PC-3 (cell line): Measurements from ENCODE around the gene JAZF1. TPM values are rescaled to one million over a fixed set of nuclear protein-coding genes. Genes with fewer than 3 reads are reported as not detected.

Experiments
- ATAC-seq: fragments of 200-7000 bp; cut with Tn5 transposase; 2 replicates; pipeline ENCODE4 v1.9.1; 2020; ENCODE audit warnings: mild to moderate bottlenecking, moderate library complexity
- BruUV-seq: library from RNA; stranded (reverse); fragments of 400-500 nt; replicated peaks from 2 replicates; lab custom pipeline; 2021; lab: Mats Ljungman, UMichigan
- CTCF ChIA-PET: fragments of 300-600 bp; sonication (Branson Sonifier 250); formaldehyde crosslinking; loops from one replicate; lab custom pipeline; 2022; ENCODE audit warnings: antibody characterized with exemption; lab: Charles Lee
- POLR2A ChIA-PET: fragments of 300-600 bp; sonication (Branson Sonifier 250); formaldehyde crosslinking; loops from one replicate; lab custom pipeline; 2022; ENCODE audit warnings: antibody characterized with exemption; ENCODE audit not compliant: unreplicated experiment; lab: Charles Lee
- DNase-seq: peaks from one replicate; pipeline ENCODE4 v3.0.0-alpha.2; 2015
- H2AFZ ChIP-seq: fragments of 300-600 bp; sonication (generic); 2 replicates; pipeline ENCODE4 v1.6.0; 2016; ENCODE audit warnings: antibody characterized with exemption, low read length
- H3F3A ChIP-seq: fragments of 300-600 bp; sonication (generic); one replicate; pipeline ENCODE4 v1.6.0; 2017; ENCODE audit warnings: antibody characterized with exemption, low read length, control low read depth, mild to moderate bottlenecking; ENCODE audit not compliant: unreplicated experiment
- H3K27ac ChIP-seq: fragments of 300-600 bp; sonication (generic); 2 replicates; pipeline ENCODE4 v1.5.1; 2016; ENCODE audit warnings: mild to moderate bottlenecking, low read length
- H3K27me3 ChIP-seq: fragments of 300-600 bp; sonication (generic); 2 replicates; pipeline ENCODE4 v1.6.1; 2016; ENCODE audit warnings: low read length, mixed read lengths
- H3K36me3 ChIP-seq: fragments of 300-600 bp; sonication (generic); 2 replicates; pipeline ENCODE4 v1.6.1; 2016; ENCODE audit warnings: low read depth, mixed run types, low read length, mixed read lengths
- H3K4me1 ChIP-seq: fragments of 300-600 bp; sonication (generic); 2 replicates; pipeline ENCODE4 v1.5.1; 2016; ENCODE audit warnings: low read length; ENCODE audit not compliant: insufficient read depth
- H3K4me2 ChIP-seq: fragments of 300-600 bp; sonication (generic); 2 replicates; pipeline ENCODE4 v1.6.0; 2016; ENCODE audit warnings: low read length
- H3K4me3 ChIP-seq: fragments of 300-600 bp; sonication (generic); 2 replicates; pipeline ENCODE4 v1.5.1; 2016; ENCODE audit warnings: mild to moderate bottlenecking, low read length, mixed read lengths
- H3K79me2 ChIP-seq: fragments of 300-600 bp; sonication (generic); 2 replicates; pipeline ENCODE4 v1.6.1; 2017; ENCODE audit warnings: low read length, mixed read lengths
- H3K9ac ChIP-seq: fragments of 300-600 bp; sonication (generic); 2 replicates; pipeline ENCODE4 v1.6.0; 2016; ENCODE audit warnings: mild to moderate bottlenecking, low read length
- H3K9me2 ChIP-seq: fragments of 300-600 bp; sonication (generic); replicated peaks from 2 replicates; pipeline ENCODE4 v1.6.1; 2016; ENCODE audit warnings: mixed run types, low read length, mixed read lengths
- H3K9me3 ChIP-seq: fragments of 300-600 bp; sonication (generic); 2 replicates; pipeline ENCODE4 v1.6.1; 2016; ENCODE audit warnings: low read length, mixed read lengths
- H4K20me1 ChIP-seq: fragments of 300-600 bp; sonication (generic); 2 replicates; pipeline ENCODE4 v1.6.1; 2016; ENCODE audit warnings: low read length, mixed read lengths
- CTCF ChIP-seq: fragments of 300-600 bp; sonication (generic); conservative IDR thresholded peaks from 2 replicates; pipeline ENCODE4 v1.5.1; 2017; ENCODE audit warnings: antibody characterized with exemption, low read depth, mild to moderate bottlenecking, low read length
- EZH2 ChIP-seq: fragments of 300-600 bp; sonication (generic); IDR thresholded peaks from one replicate; pipeline ENCODE4 v1.6.1; 2017; ENCODE audit warnings: antibody characterized with exemption, mild to moderate bottlenecking, low read length; ENCODE audit not compliant: unreplicated experiment
- EZH2phosphoT487 ChIP-seq: fragments of 300-600 bp; sonication (generic); IDR thresholded peaks from 2 replicates; pipeline ENCODE4 v1.6.1; 2018; ENCODE audit warnings: mild to moderate bottlenecking, antibody characterized with exemption, low read length, borderline replicate concordance
- intact Hi-C: fragments of 100-400 bp; cut with micrococcal nuclease; formaldehyde crosslinking; loops from 2 replicates; pipeline ENCODE4 v1.9.0; 2023
- total RNA-seq: library from RNA; depleted of rRNA; stranded (reverse); fragments of >200 nt; gene quantifications from 2 replicates; pipeline ENCODE4 v1.2.3, GENCODE V29; 2014

Gene JAZF1
- total RNA-seq, 1 experiment from 2014 or later, result 2.3 TPM

DNA sequence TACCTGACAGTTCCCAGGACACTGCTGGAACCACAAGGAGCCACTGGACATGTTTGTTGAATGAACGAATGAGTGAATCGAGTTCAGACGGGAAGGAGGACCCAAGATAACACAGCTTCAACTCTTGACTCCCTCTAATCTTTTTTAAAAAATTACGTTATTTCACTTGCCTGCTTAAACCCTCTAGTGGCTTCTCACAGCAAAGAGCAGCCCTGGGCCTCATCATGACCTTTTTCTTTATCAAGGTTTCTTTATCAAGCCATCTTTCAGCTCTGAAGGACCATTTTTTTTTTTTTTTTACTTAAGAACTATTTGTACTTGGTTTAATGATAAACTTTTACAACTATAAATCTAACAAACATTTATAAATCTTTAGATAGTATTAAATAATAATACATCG is 330.1 kb downstream of the JAZF1 start:
- H3K36me3 ChIP-seq, result no peaks in the 10 kb centered on the region
- no peak for DNase-seq
- intact Hi-C loops, result no loop called here
- CTCF ChIA-PET, result no interaction called here
- H2AFZ ChIP-seq, result no peak overlapping the region
- no peaks in the 10 kb centered on the region for H4K20me1 ChIP-seq
- H3K79me2 ChIP-seq, result no peaks in the 10 kb centered on the region
- ATAC-seq, result no peak
- H3K9ac ChIP-seq, result no peak overlapping the region
- BruUV-seq, result no TSS peak
- POLR2A ChIA-PET, result no interaction called here
- no peak overlapping the region for H3K4me3 ChIP-seq
- H3K4me1 ChIP-seq, result no peaks in the 10 kb centered on the region
- H3K9me2 ChIP-seq, result no peaks in the 10 kb centered on the region
- H3K9me3 ChIP-seq, result no peaks in the 10 kb centered on the region
- TF ChIP-seq EZH2, result no peak
- TF ChIP-seq CTCF, result no peak
- TF ChIP-seq EZH2phosphoT487, result no peak
- no peaks in the 10 kb centered on the region for H3K27me3 ChIP-seq
- H3F3A ChIP-seq, result no peaks in the 10 kb centered on the region
- H3K27ac ChIP-seq, result no peak overlapping the region
- no peak overlapping the region for H3K4me2 ChIP-seq

DNA sequence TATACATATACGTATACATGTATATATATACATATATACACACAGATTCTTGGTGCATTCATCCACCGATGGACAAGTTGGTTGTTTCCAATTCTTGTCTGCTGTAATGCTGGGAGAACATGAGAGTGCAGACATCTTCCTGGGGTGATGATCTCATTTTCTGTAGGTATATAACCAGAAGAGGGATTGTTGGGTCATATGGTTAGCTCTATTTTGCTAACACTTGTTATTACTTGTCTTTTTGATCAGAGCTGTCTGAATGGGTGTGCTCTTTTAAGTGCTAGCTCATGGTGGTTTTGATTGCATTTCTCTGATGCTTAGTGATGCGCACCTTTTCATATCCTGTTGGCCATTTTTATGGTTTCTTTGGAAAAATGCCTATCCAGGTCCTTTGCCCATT is 334.2 kb downstream of the JAZF1 start:
- CTCF ChIA-PET, result no interaction called here
- ATAC-seq, result no peak
- no peak for DNase-seq

More for the DNA sequence above, 334.2 kb downstream of the JAZF1 start:
- Histone ChIP-seq H3K36me3 (no peaks in the 10 kb centered on the region), H3K9me3 (no peaks in the 10 kb centered on the region), H3K9ac (no peak overlapping the region), H3K9me2 (no peaks in the 10 kb centered on the region), H4K20me1 (no peaks in the 10 kb centered on the region), H3K4me1 (no peaks in the 10 kb centered on the region), H3K27me3 (no peaks in the 10 kb centered on the region), H3K79me2 (no peaks in the 10 kb centered on the region), H3F3A (no peaks in the 10 kb centered on the region), H3K27ac (no peak overlapping the region), H2AFZ (no peak overlapping the region), H3K4me2 (no peak overlapping the region), H3K4me3 (no peak overlapping the region)
- BruUV-seq, result no TSS peak
- POLR2A ChIA-PET, result no interaction called here
- TF ChIP-seq EZH2phosphoT487 (no peak), CTCF (no peak), EZH2 (no peak)
- intact Hi-C loops, result no loop called here
